ENCODE measurements around the gene PTPRD.

DNA sequence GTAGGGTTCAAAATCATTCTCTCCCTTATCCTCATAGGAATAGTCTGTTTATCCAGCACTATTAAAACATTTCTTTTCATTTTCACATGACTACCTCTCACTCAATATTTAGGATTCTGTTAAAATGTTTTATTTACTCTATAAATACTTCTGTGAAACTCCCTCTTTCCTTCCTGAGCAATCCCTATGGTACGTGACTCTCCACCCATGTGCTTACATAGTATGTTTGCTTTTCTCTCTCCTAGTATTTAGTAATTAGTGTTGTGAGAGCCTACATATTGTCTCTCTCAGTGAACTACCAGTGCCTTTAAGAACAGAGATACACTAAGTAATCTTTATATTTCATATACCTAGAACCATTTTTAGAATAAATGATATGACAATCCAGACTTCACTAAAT, 46.0 kb downstream of the PTPRD start:
- TF ChIP-seq, protein P1, sequence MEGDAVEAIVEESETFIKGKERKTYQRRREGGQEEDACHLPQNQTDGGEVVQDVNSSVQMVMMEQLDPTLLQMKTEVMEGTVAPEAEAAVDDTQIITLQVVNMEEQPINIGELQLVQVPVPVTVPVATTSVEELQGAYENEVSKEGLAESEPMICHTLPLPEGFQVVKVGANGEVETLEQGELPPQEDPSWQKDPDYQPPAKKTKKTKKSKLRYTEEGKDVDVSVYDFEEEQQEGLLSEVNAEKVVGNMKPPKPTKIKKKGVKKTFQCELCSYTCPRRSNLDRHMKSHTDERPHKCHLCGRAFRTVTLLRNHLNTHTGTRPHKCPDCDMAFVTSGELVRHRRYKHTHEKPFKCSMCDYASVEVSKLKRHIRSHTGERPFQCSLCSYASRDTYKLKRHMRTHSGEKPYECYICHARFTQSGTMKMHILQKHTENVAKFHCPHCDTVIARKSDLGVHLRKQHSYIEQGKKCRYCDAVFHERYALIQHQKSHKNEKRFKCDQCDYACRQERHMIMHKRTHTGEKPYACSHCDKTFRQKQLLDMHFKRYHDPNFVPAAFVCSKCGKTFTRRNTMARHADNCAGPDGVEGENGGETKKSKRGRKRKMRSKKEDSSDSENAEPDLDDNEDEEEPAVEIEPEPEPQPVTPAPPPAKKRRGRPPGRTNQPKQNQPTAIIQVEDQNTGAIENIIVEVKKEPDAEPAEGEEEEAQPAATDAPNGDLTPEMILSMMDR (IDR thresholded peaks at IDR 0.05; ENCODE audit: low read depth, low read length, poor library complexity, severe bottlenecking): no peak
- TF ChIP-seq EZH2phosphoT487 (IDR thresholded peaks at IDR 0.05; ENCODE audit: borderline replicate concordance, low read length): no peak

Measured in DOHH2 (cell line).